GM12892 (cell line): Measurements from ENCODE around the gene C3orf33.

Experiments
- DNase-seq: peaks from one replicate; pipeline ENCODE4 v3.0.0; 2011; ENCODE audit not compliant: insufficient read length
- FAIRE-seq: peaks from 2 replicates; lab custom pipeline; 2011; peaks lifted over from hg19 to GRCh38; lab: Jason Lieb, UNC
- POLR2A ChIP-seq: IDR thresholded peaks from 2 replicates; pipeline ENCODE4 v1.6.1; 2011; ENCODE audit warnings: low read depth, low read length, control low read depth
- POLR2AphosphoS5 ChIP-seq: IDR thresholded peaks from 2 replicates; pipeline ENCODE4 v1.6.1; 2011; ENCODE audit warnings: low read depth, low read length, control low read depth
- TAF1 ChIP-seq: IDR thresholded peaks from 2 replicates; pipeline ENCODE4 v1.6.1; 2011; ENCODE audit warnings: low read depth, mild to moderate bottlenecking, control low read depth, low read length, borderline replicate concordance

C3orf33 gene

GRCh38 chr3:155778462-155778861, 27.6 kb downstream of the C3orf33 start:
- DNase-seq (no peak), FAIRE-seq (no peak)
- TF ChIP-seq TAF1 (no peak), POLR2AphosphoS5 (no peak), POLR2A (no peak)

GRCh38 chr3:155772801-155773200, 33.3 kb downstream of the C3orf33 start:
- DNase-seq (no peak), FAIRE-seq (no peak)
- TF ChIP-seq POLR2A = no peak

GRCh38 chr3:155771126-155771525, 35.0 kb downstream of the C3orf33 start:
- TF ChIP-seq TAF1 = no peak
- no peak for TF ChIP-seq POLR2AphosphoS5
- no peak for TF ChIP-seq POLR2A
- DNase-seq = no peak
- FAIRE-seq = no peak

GRCh38 chr3:155766206-155766605, 39.9 kb downstream of the C3orf33 start:
- TF ChIP-seq TAF1 = no peak
- TF ChIP-seq POLR2AphosphoS5 = no peak
- TF ChIP-seq POLR2A = no peak
- DNase-seq (no peak), FAIRE-seq (no peak)

- TF ChIP-seq POLR2AphosphoS5 = no peak
- DNase-seq (no peak), FAIRE-seq (no peak)
Measured at GRCh38 chr3:155763870-155764463, 42.1 kb downstream of the C3orf33 start.

GRCh38 chr3:155760653-155761052, 45.4 kb downstream of the C3orf33 start:
- DNase-seq (no peak), FAIRE-seq (no peak)
- TF ChIP-seq TAF1 = no peak
- no peak for TF ChIP-seq POLR2A
- no peak for TF ChIP-seq POLR2AphosphoS5

- FAIRE-seq = no peak
- no peak for DNase-seq
- no peak for TF ChIP-seq TAF1
- TF ChIP-seq POLR2AphosphoS5 = no peak
- TF ChIP-seq POLR2A = no peak
Measured at GRCh38 chr3:155757577-155757976, 48.5 kb downstream of the C3orf33 start.

DNA sequence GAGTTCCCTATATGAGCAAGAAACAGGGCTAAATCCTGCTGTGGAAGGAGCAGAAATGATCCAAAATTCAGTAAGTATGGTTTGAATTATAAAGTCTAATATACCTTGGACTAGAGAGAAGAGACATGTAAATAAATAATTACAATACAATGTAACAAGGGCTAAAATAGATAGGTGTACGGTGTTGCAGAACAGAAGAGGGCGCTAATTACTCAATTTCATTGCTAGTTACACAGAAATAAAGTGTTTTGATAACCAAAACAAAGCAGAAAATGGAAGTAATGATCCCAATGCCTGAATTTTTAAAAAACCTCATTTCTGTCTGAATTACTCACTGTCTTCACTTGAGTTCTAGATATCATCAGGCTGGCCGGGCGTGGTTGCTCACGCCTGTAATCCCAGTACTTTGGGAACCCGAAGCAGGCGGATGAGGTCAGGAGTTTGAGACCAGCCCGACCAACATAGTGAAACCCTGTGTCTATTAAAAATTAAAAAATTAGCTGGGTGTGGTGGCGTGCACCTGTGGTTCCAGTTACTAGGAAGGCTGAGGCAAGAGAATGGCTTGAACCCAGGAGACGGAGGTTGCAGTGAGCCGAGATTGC, 52.9 kb downstream of the C3orf33 start:
- no peak for TF ChIP-seq POLR2A
- no peak for TF ChIP-seq TAF1
- no peak for TF ChIP-seq POLR2AphosphoS5
- FAIRE-seq (no peak), DNase-seq (no peak)

DNA sequence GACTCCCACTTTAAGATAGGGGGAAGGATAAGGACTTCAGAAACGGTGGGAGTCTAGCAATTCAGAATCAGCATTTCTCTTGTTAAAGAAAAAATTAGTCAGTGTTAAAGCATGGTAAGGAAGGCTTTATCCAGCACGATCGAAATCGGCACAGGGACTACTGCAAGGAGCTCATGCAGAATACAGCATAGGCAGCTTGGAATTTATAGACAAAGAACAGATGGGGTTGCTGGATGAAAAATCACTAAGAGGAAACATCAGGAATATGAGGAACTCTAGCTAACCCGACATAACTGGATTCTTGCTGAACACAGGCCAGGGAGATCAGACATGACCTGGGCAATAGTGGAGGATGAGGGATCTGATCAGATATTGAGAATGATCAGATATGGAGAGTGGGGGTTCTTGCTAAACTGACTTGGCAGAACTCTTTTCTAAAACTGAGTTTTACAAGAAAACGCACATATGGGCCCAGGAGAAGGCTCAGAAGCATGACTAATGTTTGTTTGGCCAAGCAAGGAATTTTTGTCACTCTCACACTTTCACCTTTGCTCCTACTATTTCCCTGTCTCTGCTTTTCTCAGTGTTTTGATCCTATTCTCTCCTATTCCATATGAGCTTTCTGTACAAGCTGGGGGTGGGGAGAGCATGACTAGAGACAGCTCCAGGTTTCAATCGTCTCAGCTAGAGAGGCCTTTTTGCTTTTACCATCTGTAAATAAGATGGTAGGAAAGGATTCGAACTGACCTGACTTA, 57.3 kb downstream of the C3orf33 start:
- DNase-seq (no peak), FAIRE-seq (no peak)
- TF ChIP-seq POLR2A (no peak), TAF1 (no peak), POLR2AphosphoS5 (no peak)

DNA sequence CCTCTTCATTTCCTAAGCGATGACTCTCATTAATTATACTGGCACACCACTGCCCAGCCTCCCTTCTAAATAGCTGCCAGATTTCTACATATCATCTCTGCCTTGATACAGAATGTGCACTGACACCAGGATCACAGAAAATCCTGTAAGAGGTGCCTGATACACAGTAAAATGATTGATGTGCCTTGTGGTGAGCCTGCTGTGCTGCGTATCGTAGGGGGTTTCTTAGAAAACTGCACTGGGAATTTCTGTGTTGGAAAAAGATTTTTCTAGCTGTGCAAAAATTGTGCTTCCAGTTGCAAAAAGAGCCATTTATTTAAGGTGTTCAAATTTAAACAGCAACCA, 58.2 kb downstream of the C3orf33 start:
- DNase-seq = no peak
- TF ChIP-seq POLR2A (no peak), POLR2AphosphoS5 (no peak), TAF1 (no peak)
- no peak for FAIRE-seq

DNA sequence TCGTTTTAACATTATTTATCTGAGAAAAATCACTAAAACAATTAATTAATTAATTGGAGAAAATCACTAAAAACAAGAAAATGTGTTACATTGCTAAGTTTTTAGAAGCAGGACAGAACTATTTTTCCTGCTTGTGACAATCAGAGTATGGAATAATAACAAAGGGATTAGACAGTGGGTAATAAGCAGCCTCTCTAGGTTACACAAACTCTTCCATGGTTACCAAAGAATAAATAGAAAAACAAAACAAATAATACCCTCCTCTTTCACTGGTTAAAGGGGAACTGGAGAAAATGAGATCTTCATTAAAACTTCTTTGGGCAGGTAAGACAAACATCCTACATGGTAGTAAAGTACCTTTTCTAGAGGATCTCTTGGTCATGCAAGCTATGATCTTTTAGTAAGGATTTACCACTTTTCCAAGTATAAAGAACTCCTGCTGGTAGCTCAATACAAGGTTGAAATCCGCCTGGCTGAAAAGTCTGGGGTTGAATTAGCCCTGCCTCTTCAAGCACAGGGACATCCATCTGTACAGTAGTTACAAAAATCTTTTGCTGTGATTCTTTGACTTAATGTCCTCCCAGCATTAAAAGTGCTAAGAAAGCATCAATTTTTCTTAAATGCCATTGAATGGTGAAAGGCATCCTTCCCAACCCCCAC, 58.7 kb downstream of the C3orf33 start:
- TF ChIP-seq TAF1 (no peak), POLR2A (no peak), POLR2AphosphoS5 (no peak)
- FAIRE-seq = no peak

More for the DNA sequence above, 58.7 kb downstream of the C3orf33 start:
- no peak for DNase-seq
